GM06990 (cell line): ENCODE results near the gene TES.

ENCODE experiments used
- DNase-seq: peaks from one replicate; pipeline ENCODE4 v3.0.0-alpha.2; 2011; ENCODE audit not compliant: insufficient read length; ENCODE audit errors: extremely low read depth
- H3K27me3 ChIP-seq: replicated peaks from 2 replicates; pipeline ENCODE4 v1.6.0; 2011; ENCODE audit warnings: low read length; ENCODE audit not compliant: control insufficient read depth, insufficient read depth
- H3K36me3 ChIP-seq: 2 replicates; pipeline ENCODE4 v1.5.1; 2011; ENCODE audit warnings: low read length; ENCODE audit not compliant: control insufficient read depth, insufficient read depth
- H3K4me3 ChIP-seq: replicated peaks from 2 replicates; pipeline ENCODE4 v1.5.1; 2011; ENCODE audit warnings: low read depth, mild to moderate bottlenecking, control low read depth, low read length
- TF ChIP-seq, protein P1 (sequence below): IDR thresholded peaks from 2 replicates; pipeline ENCODE4 v1.5.1; 2011; ENCODE audit warnings: low read length, control low read depth, mild to moderate bottlenecking, inconsistent platforms; ENCODE audit not compliant: insufficient read depth, poor library complexity, severe bottlenecking

Gene TES

DNA sequence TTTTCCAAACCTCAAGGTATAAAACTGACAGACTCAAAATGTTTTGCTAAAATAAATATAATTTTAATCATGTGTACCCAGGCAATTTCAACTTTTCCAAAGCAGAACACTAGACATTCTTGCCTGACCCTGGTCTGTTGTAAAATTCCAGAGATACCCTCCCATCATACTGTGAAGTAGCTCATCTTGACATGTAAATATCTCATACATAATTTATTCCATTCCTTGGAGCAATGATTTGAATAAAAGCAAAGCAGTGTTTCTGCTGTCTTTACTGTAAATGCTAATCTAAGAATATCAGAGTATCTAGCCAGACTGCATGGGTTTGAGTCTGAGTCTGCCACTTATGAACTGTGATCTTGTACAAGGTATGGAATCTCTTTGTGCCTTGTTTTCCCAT lies 68.9 kb downstream of the TES start:
- Histone ChIP-seq H3K4me3 (no peak overlapping the region), H3K36me3 (no peaks in the 10 kb centered on the region), H3K27me3 (no peaks in the 10 kb centered on the region)
- TF ChIP-seq, protein P1, sequence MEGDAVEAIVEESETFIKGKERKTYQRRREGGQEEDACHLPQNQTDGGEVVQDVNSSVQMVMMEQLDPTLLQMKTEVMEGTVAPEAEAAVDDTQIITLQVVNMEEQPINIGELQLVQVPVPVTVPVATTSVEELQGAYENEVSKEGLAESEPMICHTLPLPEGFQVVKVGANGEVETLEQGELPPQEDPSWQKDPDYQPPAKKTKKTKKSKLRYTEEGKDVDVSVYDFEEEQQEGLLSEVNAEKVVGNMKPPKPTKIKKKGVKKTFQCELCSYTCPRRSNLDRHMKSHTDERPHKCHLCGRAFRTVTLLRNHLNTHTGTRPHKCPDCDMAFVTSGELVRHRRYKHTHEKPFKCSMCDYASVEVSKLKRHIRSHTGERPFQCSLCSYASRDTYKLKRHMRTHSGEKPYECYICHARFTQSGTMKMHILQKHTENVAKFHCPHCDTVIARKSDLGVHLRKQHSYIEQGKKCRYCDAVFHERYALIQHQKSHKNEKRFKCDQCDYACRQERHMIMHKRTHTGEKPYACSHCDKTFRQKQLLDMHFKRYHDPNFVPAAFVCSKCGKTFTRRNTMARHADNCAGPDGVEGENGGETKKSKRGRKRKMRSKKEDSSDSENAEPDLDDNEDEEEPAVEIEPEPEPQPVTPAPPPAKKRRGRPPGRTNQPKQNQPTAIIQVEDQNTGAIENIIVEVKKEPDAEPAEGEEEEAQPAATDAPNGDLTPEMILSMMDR: no peak
- DNase-seq: no peak

DNA sequence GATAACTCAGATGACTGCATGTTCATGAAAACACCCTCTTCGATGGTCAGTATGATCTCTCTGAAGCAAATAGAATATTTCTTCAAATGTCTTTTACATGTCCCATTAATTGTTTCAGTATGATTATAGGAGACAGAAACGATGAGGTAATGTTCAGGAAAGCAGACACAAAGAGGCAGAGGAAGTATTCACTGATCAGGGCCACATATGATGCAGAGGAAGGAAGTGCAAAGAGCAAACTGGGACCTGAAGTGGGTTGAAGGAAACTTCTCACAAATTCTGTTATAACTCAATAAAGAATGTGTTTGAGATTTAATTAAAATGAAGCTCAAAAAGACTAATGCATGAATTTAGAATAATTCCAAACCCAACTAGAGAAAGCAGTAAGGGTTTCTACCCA lies 70.5 kb downstream of the TES start:
- H3K36me3 ChIP-seq: no peaks in the 10 kb centered on the region
- TF ChIP-seq, protein P1: no peak
- H3K4me3 ChIP-seq: no peak overlapping the region
- no peaks in the 10 kb centered on the region for H3K27me3 ChIP-seq
- no peak for DNase-seq

DNA sequence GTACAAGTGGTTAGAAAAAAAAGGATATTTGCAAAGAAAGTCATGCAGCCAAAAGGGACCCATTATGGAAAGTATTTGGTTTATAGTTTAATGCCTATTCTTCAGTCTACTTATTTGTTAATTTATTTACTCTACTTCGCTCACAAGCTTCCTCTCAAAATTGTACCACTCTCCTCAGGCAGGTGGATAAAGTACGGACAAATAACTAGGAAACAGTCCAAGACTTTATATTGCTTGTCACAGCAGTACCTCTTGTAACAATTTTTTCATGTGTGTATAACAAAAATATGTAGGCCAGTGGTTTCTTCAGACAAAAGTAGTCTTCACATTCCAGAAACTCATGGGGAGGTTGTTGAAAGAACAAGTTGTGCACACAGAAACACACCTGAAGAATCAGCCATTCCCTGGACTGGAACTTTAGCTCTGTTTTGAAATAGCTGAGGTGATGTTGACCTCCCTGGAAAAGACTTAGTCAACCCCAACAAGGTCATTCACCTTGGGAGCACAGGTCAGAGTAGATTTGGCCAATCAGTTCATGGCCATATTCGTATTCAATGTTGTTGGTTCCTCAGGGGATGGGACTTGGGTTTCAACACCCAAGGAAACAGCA lies 73.4 kb downstream of the TES start:
- no peaks in the 10 kb centered on the region for H3K27me3 ChIP-seq
- TF ChIP-seq, protein P1: no peak
- no peak overlapping the region for H3K4me3 ChIP-seq
- H3K36me3 ChIP-seq: no peaks in the 10 kb centered on the region
- DNase-seq: no peak

DNA sequence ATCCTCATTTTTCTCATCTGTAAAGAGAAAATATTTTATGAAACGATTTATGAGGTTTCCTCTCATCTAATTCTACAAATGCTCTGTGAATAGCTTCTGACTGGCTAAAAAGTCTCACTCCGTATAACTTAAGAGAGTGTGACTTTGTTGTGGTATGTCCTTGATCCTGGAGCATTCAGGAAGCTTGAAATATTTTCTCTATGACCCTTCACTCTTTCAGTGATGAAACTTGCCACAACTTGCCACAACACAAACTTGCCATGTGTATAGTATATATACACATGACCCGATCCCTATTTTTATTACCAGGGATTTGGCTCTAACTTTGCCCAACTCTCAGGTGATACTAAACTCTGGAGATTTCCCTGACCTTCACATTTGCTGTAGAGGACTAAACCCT lies 74.1 kb downstream of the TES start:
- no peak overlapping the region for H3K4me3 ChIP-seq
- no peaks in the 10 kb centered on the region for H3K27me3 ChIP-seq
- H3K36me3 ChIP-seq: no peaks in the 10 kb centered on the region
- TF ChIP-seq, protein P1: no peak
- DNase-seq: no peak

DNA sequence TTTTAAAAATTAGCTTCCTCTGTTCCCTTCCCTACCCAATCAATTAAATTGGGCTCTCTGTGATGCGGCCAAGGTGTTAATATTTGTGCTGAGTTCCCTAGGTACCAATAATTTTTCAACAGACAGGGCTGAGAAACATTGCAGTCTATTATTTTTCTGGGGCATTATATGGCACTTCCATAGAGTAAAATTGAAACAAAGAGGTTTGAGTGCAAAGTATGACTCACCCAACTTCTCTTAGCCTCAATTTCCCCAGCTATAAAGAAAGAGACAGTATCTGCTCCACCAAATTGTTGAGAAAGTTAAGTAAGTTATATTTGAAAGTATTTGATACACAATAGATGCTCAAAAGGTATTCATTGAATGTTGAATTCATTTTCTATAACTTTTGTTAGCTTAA lies 74.9 kb downstream of the TES start:
- Histone ChIP-seq H3K4me3 (no peak overlapping the region), H3K27me3 (no peaks in the 10 kb centered on the region), H3K36me3 (no peaks in the 10 kb centered on the region)
- DNase-seq: no peak
- TF ChIP-seq, protein P1: no peak

DNA sequence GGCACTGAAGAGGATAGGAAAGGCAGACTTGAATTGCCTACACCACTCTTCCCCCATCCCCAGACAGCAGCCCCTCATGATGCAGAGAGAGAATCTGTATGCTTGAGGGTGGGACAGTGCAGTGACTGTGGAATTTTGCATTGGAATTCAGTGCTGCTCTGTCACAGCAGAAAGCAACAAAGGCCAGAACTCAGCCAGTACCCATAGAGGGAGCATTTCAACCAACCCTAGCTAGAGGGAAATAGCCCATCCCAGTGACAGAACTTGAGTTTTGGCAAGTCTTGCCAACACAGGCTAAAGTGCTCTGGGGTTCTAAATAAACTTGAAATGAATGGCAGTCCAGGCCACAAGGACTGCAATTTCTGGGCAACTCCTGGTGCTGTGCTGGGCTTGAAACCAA lies 80.4 kb downstream of the TES start:
- Histone ChIP-seq H3K27me3 (no peaks in the 10 kb centered on the region), H3K36me3 (no peaks in the 10 kb centered on the region), H3K4me3 (no peak overlapping the region)
- TF ChIP-seq, protein P1: no peak
- DNase-seq: no peak
